OCI-LY3 (cell line): ENCODE results near the gene CLCN4.

Experiments
- EZH2phosphoT487 ChIP-seq: fragments of 200-600 bp; shearing (Covaris generic); IDR thresholded peaks from 2 replicates; pipeline ENCODE4 v1.6.1; 2018; ENCODE audit warnings: antibody characterized with exemption, mixed run types, low read depth
- TF ChIP-seq, protein P1 (sequence below): fragments of 200-600, 300-600 bp; sonication (generic); IDR thresholded peaks from 2 replicates; pipeline ENCODE4 v1.5.1; 2014; ENCODE audit warnings: antibody characterized with exemption, low read length, low read depth

- TF ChIP-seq, protein P1, sequence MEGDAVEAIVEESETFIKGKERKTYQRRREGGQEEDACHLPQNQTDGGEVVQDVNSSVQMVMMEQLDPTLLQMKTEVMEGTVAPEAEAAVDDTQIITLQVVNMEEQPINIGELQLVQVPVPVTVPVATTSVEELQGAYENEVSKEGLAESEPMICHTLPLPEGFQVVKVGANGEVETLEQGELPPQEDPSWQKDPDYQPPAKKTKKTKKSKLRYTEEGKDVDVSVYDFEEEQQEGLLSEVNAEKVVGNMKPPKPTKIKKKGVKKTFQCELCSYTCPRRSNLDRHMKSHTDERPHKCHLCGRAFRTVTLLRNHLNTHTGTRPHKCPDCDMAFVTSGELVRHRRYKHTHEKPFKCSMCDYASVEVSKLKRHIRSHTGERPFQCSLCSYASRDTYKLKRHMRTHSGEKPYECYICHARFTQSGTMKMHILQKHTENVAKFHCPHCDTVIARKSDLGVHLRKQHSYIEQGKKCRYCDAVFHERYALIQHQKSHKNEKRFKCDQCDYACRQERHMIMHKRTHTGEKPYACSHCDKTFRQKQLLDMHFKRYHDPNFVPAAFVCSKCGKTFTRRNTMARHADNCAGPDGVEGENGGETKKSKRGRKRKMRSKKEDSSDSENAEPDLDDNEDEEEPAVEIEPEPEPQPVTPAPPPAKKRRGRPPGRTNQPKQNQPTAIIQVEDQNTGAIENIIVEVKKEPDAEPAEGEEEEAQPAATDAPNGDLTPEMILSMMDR = no peak
- no peak for TF ChIP-seq EZH2phosphoT487
Measured at GRCh38 chrX:10186355-10186754, 29.6 kb downstream of the CLCN4 start.
